Breast epithelium (tissue), 4 donors: ENCODE data around the gene RERG. TPM values are rescaled to one million over a fixed set of nuclear protein-coding genes. Genes with fewer than 3 reads are reported as not detected.

Experiments
- DNase-seq, 2 donors: peaks; one replicate each; pipeline ENCODE4 v3.0.0-alpha.2; 2019; ENCODE audit warnings: low spot score in 2 of 2
- H3K27ac ChIP-seq, 2 donors: fragments of 200-600 bp; sonication (generic) in 1 of 2; one replicate each; pipeline ENCODE4 v1.5.1; 2016 to 2019; ENCODE audit warnings: mild to moderate bottlenecking in 1 of 2
- H3K27me3 ChIP-seq, 2 donors: fragments of 200-600 bp; sonication (generic) in 1 of 2; one replicate each; pipeline versions ENCODE4 v1.5.1 to v1.6.0; 2017 to 2019; ENCODE audit warnings: control low read depth in 1 of 2, mild to moderate bottlenecking in 1 of 2
- H3K36me3 ChIP-seq: fragments of 200-600 bp; one replicate; pipeline ENCODE4 v1.5.1; 2019
- H3K4me1 ChIP-seq, 2 donors: fragments of 200-600 bp; sonication (generic); one replicate each; pipeline ENCODE4 v1.5.1; 2016 to 2019; ENCODE audit warnings: control low read depth in 1 of 2
- H3K4me3 ChIP-seq, 3 donors: fragments of 200-600 bp; sonication (generic); 1 replicate in 2 of 3; 2 replicates in 1 of 3; pipeline ENCODE4 v1.5.1; 2016 to 2019; ENCODE audit warnings: mild to moderate bottlenecking in 3 of 3, moderate library complexity in 2 of 3
- H3K9me3 ChIP-seq, 2 donors: fragments of 200-600 bp; sonication (generic) in 1 of 2; one replicate each; pipeline ENCODE4 v1.5.1; 2016 to 2019; ENCODE audit warnings: control low read depth in 1 of 2
- CTCF ChIP-seq, 3 donors: fragments of 450-650 bp; IDR thresholded peaks; one replicate each; pipeline ENCODE4 v1.5.1; 2016 to 2017; ENCODE audit warnings: antibody characterized with exemption in 3 of 3, mild to moderate bottlenecking in 3 of 3, moderate library complexity in 3 of 3
- POLR2A ChIP-seq: fragments of 450-650 bp; IDR thresholded peaks from one replicate; pipeline ENCODE4 v1.6.1; 2016; ENCODE audit warnings: antibody characterized with exemption, mild to moderate bottlenecking, moderate library complexity
- POLR2AphosphoS5 ChIP-seq, 3 donors: sonication (generic); formaldehyde crosslinking; IDR thresholded peaks; one replicate each; pipeline ENCODE4 v1.6.1; 2017; ENCODE audit warnings: antibody characterized with exemption in 3 of 3
- intact Hi-C: fragments of 100-400 bp; cut with DNase I; formaldehyde crosslinking; loops from one replicate; pipeline ENCODE4 v1.15.1; 2023; ENCODE audit warnings: low total_unique reads
- total RNA-seq, 3 donors: library from RNA; depleted of rRNA; stranded (reverse); fragments of >200 nt; gene quantifications; one replicate each; pipeline ENCODE4 v1.1.0, GENCODE V29; 2016

RERG gene
- total RNA-seq, 3 donors from 2014 or later: 16.3 to 126 (median 60.0) TPM

GRCh38 chr12:15205341-15206010 is 15.7 kb downstream of the RERG start:
- Histone ChIP-seq H3K27ac (peak overlapping the region; percentile 54 to 73), H3K27me3 (no peaks in the 10 kb centered on the region), H3K4me3 (no peak overlapping the region), H3K9me3 (no peaks in the 10 kb centered on the region), H3K4me1 (no peaks in the 10 kb centered on the region), H3K36me3 (no peaks in the 10 kb centered on the region)
- DNase-seq: no peak
- intact Hi-C loops: loop anchor here (10.0 kb wide), 1 partner anchor 51 kb away; no protein-coding TSS in a partner anchor
- peak in 1 of 3 donors; percentile 65 for TF ChIP-seq POLR2AphosphoS5 (IDR thresholded peaks at IDR 0.05)
- no peak for TF ChIP-seq CTCF (IDR thresholded peaks at IDR 0.05)
- no peak for TF ChIP-seq POLR2A

- Histone ChIP-seq H3K36me3 (no peaks in the 10 kb centered on the region), H3K4me1 (peaks cover 0 to 12% of the 10 kb centered on the region in 2 donors), H3K4me3 (no peak overlapping the region), H3K9me3 (no peaks in the 10 kb centered on the region), H3K27ac (peak overlapping the region; percentile 73 to 80), H3K27me3 (no peaks in the 10 kb centered on the region)
- TF ChIP-seq CTCF (IDR thresholded peaks at IDR 0.05) (no peak), POLR2A (no peak), POLR2AphosphoS5 (IDR thresholded peaks at IDR 0.05) (no peak)
- intact Hi-C loops: loop anchor here (10.0 kb wide), 1 partner anchor 47 kb away; no protein-coding TSS in a partner anchor
- DNase-seq: no peak
Measured at GRCh38 chr12:15201456-15201855, 19.8 kb downstream of the RERG start.

GRCh38 chr12:15201056-15201455 is 20.2 kb downstream of the RERG start:
- no peak for DNase-seq
- no peaks in the 10 kb centered on the region for H3K36me3 ChIP-seq
- intact Hi-C loops: loop anchor here (10.0 kb wide), 1 partner anchor 46 kb away; no protein-coding TSS in a partner anchor
- peak overlapping the region; percentile 73 to 80 for H3K27ac ChIP-seq
- no peaks in the 10 kb centered on the region for H3K27me3 ChIP-seq
- H3K4me3 ChIP-seq: no peak overlapping the region
- H3K9me3 ChIP-seq: no peaks in the 10 kb centered on the region
- peaks cover 0 to 13% of the 10 kb centered on the region in 2 donors for H3K4me1 ChIP-seq
- TF ChIP-seq POLR2A (no peak), POLR2AphosphoS5 (IDR thresholded peaks at IDR 0.05) (no peak), CTCF (IDR thresholded peaks at IDR 0.05) (no peak)

DNA sequence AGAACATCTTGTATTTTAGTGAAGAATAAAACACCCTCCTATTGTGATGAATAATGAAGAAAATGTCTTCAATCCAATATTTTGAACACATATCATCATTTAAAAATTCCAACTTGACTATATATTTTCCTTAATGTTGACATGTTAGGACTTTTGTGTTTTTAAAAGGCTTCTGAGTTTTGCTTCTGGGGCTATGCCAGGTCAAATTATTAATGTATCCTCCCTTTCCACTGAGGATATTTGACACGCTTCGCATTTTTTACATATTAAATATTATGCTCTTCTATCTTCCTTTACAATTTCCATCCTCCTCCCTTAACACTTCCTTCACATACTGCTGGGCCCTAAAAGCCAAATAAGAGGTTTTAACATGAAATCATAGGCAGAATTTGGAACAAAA is 20.6 kb downstream of the RERG start:
- H3K27ac ChIP-seq: peak overlapping the region; percentile 73 to 80
- H3K9me3 ChIP-seq: no peaks in the 10 kb centered on the region
- intact Hi-C loops: loop anchor here (10.0 kb wide), 1 partner anchor 46 kb away; no protein-coding TSS in a partner anchor
- H3K27me3 ChIP-seq: no peaks in the 10 kb centered on the region
- no peak for DNase-seq
- TF ChIP-seq POLR2AphosphoS5 (IDR thresholded peaks at IDR 0.05) (no peak), CTCF (IDR thresholded peaks at IDR 0.05) (no peak), POLR2A (no peak)
- no peaks in the 10 kb centered on the region for H3K36me3 ChIP-seq
- H3K4me3 ChIP-seq: no peak overlapping the region
- peaks cover 0 to 13% of the 10 kb centered on the region in 2 donors for H3K4me1 ChIP-seq

GRCh38 chr12:15199930-15200329 is 21.3 kb downstream of the RERG start:
- intact Hi-C loops: loop anchor here (10.0 kb wide), 1 partner anchor 45 kb away; no protein-coding TSS in a partner anchor

More at GRCh38 chr12:15199930-15200329, 21.3 kb downstream of the RERG start:
- Histone ChIP-seq H3K36me3 (no peaks in the 10 kb centered on the region), H3K4me1 (peaks cover 0 to 13% of the 10 kb centered on the region in 2 donors), H3K9me3 (no peaks in the 10 kb centered on the region), H3K27me3 (no peaks in the 10 kb centered on the region), H3K27ac (peak overlapping the region; percentile 64 to 80), H3K4me3 (no peak overlapping the region)
- no peak for DNase-seq
- TF ChIP-seq POLR2AphosphoS5 (IDR thresholded peaks at IDR 0.05) (no peak), CTCF (IDR thresholded peaks at IDR 0.05) (no peak), POLR2A (no peak)
